Measurements from ENCODE around the gene PKP1.

The PKP1 gene

GRCh38 chr1:201329801-201330200, 46.5 kb downstream of the PKP1 start:
- H4K20me1 ChIP-seq (ENCODE audit: insufficient read depth): no peaks in the 10 kb centered on the region
- no peak overlapping the region for H3K9ac ChIP-seq
- H3K36me3 ChIP-seq (ENCODE audit: insufficient read depth): no peaks in the 10 kb centered on the region
- H2AFZ ChIP-seq (ENCODE audit: low read depth): no peak overlapping the region
- no peaks in the 10 kb centered on the region for H3K4me1 ChIP-seq (ENCODE audit: low read depth, poor library complexity, severe bottlenecking)
- no peak overlapping the region for H3K4me2 ChIP-seq
- H3K27ac ChIP-seq: no peak overlapping the region
- no peak overlapping the region for H3K4me3 ChIP-seq (IDR thresholded peaks at IDR 0.05; ENCODE audit: insufficient read depth, low read depth, low read length)
- no peaks in the 10 kb centered on the region for H3K79me2 ChIP-seq (ENCODE audit: insufficient read depth, low read depth)
- H3K27me3 ChIP-seq (ENCODE audit: insufficient read depth, low read depth): no peaks in the 10 kb centered on the region
- no peak for TF ChIP-seq CTCF (conservative IDR thresholded peaks at IDR 0.05; ENCODE audit: low read depth, low read length)

- Histone ChIP-seq H3K4me2 (no peak overlapping the region), H3K4me1 (ENCODE audit: low read depth, poor library complexity, severe bottlenecking) (no peaks in the 10 kb centered on the region), H3K27ac (no peak overlapping the region), H2AFZ (ENCODE audit: low read depth) (no peak overlapping the region), H3K79me2 (ENCODE audit: insufficient read depth, low read depth) (no peaks in the 10 kb centered on the region), H3K9ac (no peak overlapping the region), H3K36me3 (ENCODE audit: insufficient read depth) (no peaks in the 10 kb centered on the region), H3K4me3 (IDR thresholded peaks at IDR 0.05; ENCODE audit: insufficient read depth, low read depth, low read length) (no peak overlapping the region), H4K20me1 (ENCODE audit: insufficient read depth) (no peaks in the 10 kb centered on the region), H3K27me3 (ENCODE audit: insufficient read depth, low read depth) (no peaks in the 10 kb centered on the region)
- no peak for TF ChIP-seq CTCF (conservative IDR thresholded peaks at IDR 0.05; ENCODE audit: low read depth, low read length)
These were observed 47.2 kb downstream of the PKP1 start for GRCh38 chr1:201330541-201330940.

- no peaks in the 10 kb centered on the region for H3K36me3 ChIP-seq (ENCODE audit: insufficient read depth)
- no peak overlapping the region for H3K27ac ChIP-seq
- H3K9ac ChIP-seq: no peak overlapping the region
- no peaks in the 10 kb centered on the region for H4K20me1 ChIP-seq (ENCODE audit: insufficient read depth)
- no peak for TF ChIP-seq CTCF (conservative IDR thresholded peaks at IDR 0.05; ENCODE audit: low read depth, low read length)
- no peak overlapping the region for H2AFZ ChIP-seq (ENCODE audit: low read depth)
- H3K27me3 ChIP-seq (ENCODE audit: insufficient read depth, low read depth): no peaks in the 10 kb centered on the region
- H3K4me1 ChIP-seq (ENCODE audit: low read depth, poor library complexity, severe bottlenecking): no peaks in the 10 kb centered on the region
- no peak overlapping the region for H3K4me3 ChIP-seq (IDR thresholded peaks at IDR 0.05; ENCODE audit: insufficient read depth, low read depth, low read length)
- H3K4me2 ChIP-seq: no peak overlapping the region
- no peaks in the 10 kb centered on the region for H3K79me2 ChIP-seq (ENCODE audit: insufficient read depth, low read depth)
These were observed 47.9 kb downstream of the PKP1 start for GRCh38 chr1:201331166-201331565.

GRCh38 chr1:201332021-201332420, 48.7 kb downstream of the PKP1 start:
- Histone ChIP-seq H3K4me2 (no peak overlapping the region), H2AFZ (ENCODE audit: low read depth) (no peak overlapping the region), H4K20me1 (ENCODE audit: insufficient read depth) (no peaks in the 10 kb centered on the region), H3K79me2 (ENCODE audit: insufficient read depth, low read depth) (no peaks in the 10 kb centered on the region), H3K36me3 (ENCODE audit: insufficient read depth) (no peaks in the 10 kb centered on the region), H3K27me3 (ENCODE audit: insufficient read depth, low read depth) (no peaks in the 10 kb centered on the region), H3K4me1 (ENCODE audit: low read depth, poor library complexity, severe bottlenecking) (no peaks in the 10 kb centered on the region), H3K4me3 (IDR thresholded peaks at IDR 0.05; ENCODE audit: insufficient read depth, low read depth, low read length) (no peak overlapping the region), H3K27ac (no peak overlapping the region), H3K9ac (no peak overlapping the region)
- no peak for TF ChIP-seq CTCF (conservative IDR thresholded peaks at IDR 0.05; ENCODE audit: low read depth, low read length)

Measured in KMS-11 (cell line).